Activated CD4-positive, alpha-beta T cell treated with anti-CD3 and anti-CD28 coated beads, Interleukin-2, amount 50 U/mL, for 48 hours (primary cell): Measurements from ENCODE around the gene RALY.
"Not testable (repeated sequence)": the region's sequence is repeated elsewhere in the genome, so short reads cannot be mapped to it uniquely, and the experiment has no call there.

ENCODE experiments used
- DNase-seq, 2 experiments: peaks; one replicate each; pipeline ENCODE4 v3.0.0-alpha.2; 2020

The RALY gene

DNA sequence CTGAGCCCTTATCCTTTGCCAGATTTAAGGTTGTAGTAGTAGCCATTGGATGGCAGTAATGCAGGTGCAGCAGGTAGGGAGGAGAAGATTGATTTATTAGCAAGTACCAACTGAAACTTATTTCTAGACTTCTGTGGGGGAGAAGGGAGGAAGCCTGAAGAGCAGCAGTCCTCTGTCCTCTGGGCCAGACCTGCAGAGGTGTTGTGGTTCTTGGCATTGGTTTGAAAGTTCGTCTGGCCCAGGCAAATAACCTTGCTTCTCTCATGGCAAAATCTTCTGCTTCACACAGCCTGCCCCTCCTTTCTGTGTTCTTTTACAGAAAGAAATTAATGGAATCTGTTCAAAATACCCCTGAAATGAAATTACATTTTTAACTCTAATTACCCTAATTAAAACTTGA, 24.5 kb downstream of the RALY start:
- DNase-seq = no peak

DNA sequence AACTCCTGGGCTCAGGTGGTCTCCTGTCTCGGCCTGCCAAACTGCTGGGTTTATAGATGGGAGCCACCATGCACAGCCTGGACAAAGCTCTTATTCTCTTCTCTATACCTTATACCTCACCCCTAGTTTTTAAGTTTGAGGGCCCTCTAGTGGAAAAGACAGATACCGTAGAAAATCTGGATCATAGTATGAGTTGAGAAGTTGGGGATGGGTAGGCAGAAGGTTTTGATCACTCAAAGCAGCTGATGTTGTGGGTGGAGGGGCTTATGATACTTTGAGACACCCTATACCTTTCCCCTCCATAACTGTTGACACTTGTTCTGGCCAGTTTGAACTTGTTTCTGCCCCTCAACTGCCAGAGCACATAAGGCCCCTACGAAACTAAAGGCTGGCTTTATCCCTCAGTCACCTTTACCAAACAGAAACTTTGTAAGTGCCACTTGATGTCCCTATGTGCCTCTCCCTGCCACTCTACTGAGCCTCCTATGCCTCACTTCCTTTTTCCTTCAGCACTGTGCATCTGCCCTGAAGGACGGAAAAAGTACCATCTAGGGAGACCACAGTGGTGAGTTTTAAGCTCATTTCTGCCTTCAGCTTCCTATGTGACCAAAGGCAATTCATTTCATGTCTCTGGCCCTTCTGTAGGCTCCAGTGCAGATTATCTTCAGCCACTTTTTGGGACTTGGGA, 28.6 kb downstream of the RALY start:
- no peak for DNase-seq

- DNase-seq = no peak
Observed at GRCh38 chr20:34022839-34023234, 29.1 kb downstream of the RALY start.

DNA sequence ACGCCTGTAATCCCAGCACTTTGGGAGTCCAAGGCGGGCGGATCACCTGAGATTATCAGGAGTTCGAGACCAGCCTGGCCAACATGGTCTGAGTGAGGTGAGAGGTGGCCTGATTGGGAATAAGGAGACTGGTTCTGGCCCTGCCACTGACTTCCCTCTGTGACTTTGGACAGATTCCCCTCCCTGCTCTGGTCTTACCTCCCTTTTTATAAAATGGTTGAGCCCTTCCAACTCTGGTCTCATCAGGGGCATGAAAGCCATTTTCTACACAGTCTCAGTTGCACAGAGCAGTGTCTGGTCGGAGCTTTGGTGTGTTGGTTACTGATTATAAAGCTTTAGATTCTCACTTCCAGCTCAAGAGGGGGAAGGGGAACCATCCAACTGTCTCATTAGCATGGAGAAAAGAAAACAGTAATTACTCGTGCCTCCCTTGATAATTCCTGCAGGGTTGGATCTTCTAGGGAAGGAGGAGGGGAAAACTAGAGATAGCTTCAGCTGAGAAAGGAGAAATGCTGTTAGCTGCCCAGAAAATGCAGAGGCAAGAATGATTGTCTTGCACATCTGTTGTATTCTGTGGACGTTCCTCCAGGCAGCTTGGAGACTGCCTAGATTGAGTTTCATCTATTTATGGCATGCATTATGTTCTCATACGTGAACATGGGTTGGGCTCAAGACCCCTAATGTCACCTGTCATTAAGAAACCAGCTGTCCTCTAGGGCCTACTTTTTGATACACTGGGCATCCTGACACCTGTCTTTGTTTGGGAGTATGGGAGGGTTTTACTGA, 30.4 kb downstream of the RALY start:
- no peak for DNase-seq

DNA sequence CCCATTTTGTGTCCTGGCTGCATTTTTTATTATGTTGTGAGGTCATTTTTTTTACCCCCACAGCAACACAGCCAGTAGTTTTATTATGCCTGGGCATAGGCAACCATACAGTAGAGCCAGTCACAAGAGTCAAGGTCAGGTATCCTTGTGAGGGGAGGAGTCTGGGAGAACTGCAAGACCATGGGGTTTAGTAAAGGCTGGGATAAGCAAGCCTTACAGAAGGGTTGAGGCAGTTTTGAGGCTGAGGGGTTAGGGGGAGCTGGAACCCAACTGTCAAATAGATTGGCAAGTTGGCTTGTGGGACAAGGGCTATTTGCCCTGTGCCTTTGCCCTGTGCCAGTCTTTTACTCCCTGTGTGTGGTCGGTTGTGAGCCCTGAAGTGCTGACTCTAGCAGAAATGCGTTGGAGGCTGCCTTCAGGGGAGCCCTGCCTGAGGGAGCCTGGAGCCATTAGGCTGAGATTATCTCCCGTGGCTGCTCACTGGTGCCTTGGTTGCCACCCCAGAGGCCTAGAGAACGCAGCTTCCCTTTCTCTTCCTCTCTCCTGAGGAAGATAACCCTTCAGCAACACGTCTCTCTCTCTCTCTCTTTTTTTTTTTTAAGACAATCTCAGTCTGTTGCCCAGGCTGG, 31.1 kb downstream of the RALY start:
- DNase-seq = no peak

DNA sequence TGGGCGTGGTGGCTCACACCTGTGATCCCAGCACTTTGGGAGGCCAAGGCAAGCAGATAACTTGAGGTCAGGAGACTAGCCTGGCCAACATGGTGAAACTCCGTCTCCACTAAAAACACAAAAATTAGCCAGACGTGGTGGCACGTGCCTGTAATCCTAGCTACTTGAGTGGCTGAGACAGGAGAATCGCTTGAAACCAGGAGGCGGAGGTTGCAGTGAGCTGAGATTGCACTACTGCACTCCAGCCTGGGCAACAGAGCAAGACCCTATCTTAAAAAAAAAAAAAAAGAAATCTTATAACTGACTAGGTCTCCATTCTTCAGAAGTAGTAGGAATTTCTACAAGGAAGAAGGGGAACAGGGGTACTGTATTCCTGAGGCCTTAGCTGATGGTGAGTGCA, 34.3 kb downstream of the RALY start:
- not testable (repeated sequence) for DNase-seq

DNA sequence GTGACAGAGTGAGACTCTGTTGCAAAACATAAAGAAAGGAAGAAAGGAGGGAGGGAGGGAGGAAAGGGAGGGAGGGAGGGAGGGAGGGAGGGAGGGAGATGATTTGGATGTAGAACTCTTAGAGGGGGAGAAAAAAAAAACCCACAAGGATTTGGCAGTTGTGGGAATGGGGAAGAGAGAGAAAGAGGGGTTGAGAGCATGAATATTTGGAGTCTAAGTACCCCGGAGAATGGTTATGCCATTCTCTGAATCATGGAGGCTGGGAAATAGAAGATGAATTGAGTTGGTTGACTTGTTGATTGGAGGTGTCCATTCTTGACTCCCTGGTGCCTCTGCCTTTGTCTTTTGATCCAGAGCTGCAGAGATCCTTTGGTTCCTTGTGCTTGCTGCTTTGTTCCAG, 35.7 kb downstream of the RALY start:
- DNase-seq = no peak

- no peak for DNase-seq
Observed at GRCh38 chr20:34030456-34030855, 36.7 kb downstream of the RALY start.

- DNase-seq = no peak
Observed at GRCh38 chr20:34033903-34034302, 40.2 kb downstream of the RALY start.

DNA sequence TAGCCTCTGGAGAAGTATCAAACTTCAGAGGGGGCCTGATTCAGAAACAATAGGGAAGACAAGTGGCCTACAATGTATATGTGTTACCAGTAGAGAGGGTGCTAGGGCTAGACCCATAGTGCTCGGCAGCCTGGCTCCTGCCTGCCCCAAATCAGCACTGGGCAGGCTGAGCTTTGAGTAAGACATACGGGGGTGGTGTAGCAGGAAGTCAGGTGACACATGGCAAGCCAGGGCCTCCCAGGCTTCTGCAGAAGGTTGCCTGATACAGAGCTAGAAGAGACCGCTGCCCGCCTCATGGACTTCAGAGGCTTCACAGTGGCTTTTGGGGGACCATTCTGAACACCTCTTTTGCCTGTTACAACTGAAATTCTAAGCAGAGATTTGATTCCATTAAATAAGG, 43.4 kb downstream of the RALY start:
- peak; percentile 46 to 58 for DNase-seq

DNA sequence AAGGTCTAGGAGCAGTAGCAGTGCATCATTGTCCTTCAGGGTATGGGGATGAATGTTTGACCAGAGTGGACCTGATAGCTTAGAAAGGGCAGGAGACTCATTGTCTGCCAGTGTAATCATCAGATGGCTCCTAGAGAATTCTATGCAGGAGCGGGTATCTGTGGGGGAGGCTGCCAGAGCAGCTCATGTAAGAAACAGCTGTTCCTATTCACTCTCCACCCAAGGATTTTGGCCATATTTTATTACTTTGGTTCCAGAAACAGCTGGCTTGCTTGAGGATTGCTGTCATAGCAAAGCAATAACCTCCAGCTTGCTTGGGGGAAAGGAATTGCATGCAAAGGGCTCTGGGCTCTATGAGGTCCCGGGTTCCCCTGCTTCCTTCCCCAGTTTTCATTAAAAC, 44.1 kb downstream of the RALY start:
- no peak for DNase-seq

DNA sequence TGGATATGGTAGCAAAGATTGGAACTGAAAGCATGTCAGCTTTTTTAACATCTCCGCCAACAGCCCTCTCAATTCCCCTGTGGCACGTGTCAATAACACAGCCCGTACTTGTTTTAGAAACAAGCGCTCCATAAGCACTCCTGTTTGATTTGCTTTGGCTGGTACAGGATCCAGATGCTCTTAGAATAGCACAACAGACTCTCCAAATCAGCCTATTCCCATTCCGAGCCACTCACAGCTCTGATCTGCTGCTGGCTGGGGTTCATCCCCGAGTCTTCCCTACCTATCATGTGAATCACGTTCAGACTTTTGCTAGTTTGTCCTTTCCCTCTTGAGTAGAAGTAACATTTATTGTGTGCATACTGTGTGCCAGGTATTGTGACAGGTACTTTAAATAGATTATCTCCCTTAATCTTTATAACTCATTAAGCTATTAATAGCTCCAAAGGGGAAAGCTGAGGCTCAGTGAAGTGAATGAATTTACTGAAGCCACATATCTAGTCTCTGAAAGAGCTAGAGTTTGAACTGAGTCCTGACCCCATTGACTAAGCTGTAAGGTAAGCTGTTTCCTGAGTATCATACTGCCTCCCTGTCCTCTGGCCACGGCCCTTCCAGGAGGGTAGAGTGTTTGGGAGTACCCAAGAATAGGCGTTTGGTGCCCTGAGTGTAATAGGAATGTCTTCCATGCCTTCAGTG, 46.7 kb downstream of the RALY start:
- no peak for DNase-seq

DNA sequence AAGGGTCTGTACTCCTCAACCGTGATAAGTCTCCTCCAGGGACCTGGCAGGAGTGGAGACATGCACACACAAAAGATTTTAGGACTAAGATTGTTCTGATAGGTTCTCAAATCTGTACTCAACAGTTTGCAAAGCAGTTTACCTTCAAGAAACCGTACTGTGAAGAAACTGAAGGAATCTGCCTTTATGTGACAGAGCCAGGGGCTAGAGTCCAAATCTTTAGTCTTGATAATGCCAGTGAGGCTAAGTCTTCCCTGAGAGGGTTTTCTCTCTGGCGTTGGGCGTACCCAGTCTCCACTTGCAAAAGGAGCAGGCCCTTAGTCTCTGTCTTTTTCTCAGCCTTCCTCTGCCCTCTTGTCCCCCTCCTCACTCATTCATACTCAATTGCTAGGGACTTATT, 47.5 kb downstream of the RALY start:
- DNase-seq = no peak

- no peak for DNase-seq
Observed at GRCh38 chr20:34042262-34042661, 48.6 kb downstream of the RALY start.

GRCh38 chr20:34043025-34043424, 49.3 kb downstream of the RALY start:
- DNase-seq = no peak

DNA sequence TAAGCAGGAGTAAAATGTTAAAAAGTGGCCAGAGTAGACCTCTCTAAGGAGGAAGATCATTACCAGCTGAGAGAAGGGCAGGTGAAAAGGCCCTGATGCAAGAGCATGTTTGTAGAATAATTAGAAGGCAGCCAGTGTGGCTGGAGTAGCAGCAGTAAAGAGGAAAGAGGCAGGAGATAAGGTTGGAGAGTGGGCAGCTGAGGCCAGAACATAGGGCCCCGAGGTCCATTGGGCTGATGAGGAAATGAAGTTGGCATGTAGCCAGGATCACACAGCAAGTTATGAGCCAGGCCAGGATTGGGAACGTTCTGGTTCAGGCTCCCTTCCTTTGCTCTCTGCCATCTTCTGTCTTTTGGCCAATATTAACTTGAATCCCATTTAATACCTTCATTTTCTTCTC, 51.6 kb downstream of the RALY start:
- no peak for DNase-seq

GRCh38 chr20:34045930-34046725, 52.4 kb downstream of the RALY start:
- DNase-seq = no peak

- no peak for DNase-seq
Observed at GRCh38 chr20:34047010-34047687, 53.4 kb downstream of the RALY start.

GRCh38 chr20:34047917-34048316, 54.2 kb downstream of the RALY start:
- DNase-seq = no peak

DNA sequence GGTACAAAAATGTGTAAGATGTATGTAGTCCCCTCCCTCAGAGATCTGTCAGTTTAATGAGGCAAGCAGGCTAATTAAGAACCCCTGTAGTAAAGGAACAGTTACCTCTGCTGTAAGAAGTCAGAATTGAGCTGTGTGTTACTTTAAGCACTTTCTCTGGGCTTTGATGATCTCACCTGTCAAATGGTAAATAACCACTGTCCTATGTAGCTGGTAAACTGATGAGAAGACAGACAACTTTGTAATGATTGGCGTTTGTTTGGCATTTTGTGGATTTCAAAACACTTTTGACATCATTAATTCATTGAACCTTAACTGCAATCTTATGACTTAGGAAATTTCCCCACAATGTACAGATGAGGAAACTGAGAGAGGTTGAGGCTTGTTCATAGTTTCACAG, 55.7 kb downstream of the RALY start:
- DNase-seq = no peak

GRCh38 chr20:34049897-34050695, 56.4 kb downstream of the RALY start:
- no peak for DNase-seq
